ENCODE data around the gene NCK2. TPM values are rescaled to one million over a fixed set of nuclear protein-coding genes. Genes with fewer than 3 reads are reported as not detected.

NCK2 gene
- total and polyA plus RNA-seq, 9 of the 15 experiments (the other 6 are each of a cell fraction or from before 2014, with no cell fraction given) = 0.90 to 27.9 (median 15.9) TPM

DNA sequence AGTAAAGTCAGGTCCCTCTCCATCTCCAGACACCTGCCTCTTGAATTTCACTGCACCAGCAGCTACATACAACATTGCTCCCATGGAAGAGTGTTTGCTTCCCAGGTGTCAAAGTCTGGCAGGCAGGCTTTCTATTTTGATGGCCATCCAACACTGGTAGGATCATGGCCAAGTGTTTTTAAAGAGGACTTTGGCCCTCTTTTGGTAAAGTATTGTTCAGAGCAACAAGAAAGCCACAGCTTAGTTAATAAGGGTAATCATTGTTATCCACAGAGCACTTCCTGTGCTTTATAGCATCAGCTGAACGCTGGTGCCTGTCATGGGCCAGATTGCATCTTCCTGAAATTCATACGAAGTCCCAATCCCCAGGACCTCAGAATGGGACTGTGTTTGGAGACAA is 133.2 kb downstream of the NCK2 start (continued):
- no peak for TF ChIP-seq FOXM1 (IDR thresholded peaks at IDR 0.05; ENCODE audit: low read depth)
- TF ChIP-seq FOXM1 (CRISPR knock-in tag; IDR thresholded peaks at IDR 0.05; ENCODE audit: low read depth) = no peak
- TF ChIP-seq, protein P1, sequence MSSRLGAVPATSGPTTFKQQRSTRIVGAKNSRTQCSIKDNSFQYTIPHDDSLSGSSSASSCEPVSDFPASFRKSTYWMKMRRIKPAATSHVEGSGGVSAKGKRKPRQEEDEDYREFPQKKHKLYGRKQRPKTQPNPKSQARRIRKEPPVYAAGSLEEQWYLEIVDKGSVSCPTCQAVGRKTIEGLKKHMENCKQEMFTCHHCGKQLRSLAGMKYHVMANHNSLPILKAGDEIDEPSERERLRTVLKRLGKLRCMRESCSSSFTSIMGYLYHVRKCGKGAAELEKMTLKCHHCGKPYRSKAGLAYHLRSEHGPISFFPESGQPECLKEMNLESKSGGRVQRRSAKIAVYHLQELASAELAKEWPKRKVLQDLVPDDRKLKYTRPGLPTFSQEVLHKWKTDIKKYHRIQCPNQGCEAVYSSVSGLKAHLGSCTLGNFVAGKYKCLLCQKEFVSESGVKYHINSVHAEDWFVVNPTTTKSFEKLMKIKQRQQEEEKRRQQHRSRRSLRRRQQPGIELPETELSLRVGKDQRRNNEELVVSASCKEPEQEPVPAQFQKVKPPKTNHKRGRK (tag; IDR thresholded peaks at IDR 0.05) = no peak
- no peak for TF ChIP-seq SMARCC2 (IDR thresholded peaks at IDR 0.05; ENCODE audit: low read depth)

DNA sequence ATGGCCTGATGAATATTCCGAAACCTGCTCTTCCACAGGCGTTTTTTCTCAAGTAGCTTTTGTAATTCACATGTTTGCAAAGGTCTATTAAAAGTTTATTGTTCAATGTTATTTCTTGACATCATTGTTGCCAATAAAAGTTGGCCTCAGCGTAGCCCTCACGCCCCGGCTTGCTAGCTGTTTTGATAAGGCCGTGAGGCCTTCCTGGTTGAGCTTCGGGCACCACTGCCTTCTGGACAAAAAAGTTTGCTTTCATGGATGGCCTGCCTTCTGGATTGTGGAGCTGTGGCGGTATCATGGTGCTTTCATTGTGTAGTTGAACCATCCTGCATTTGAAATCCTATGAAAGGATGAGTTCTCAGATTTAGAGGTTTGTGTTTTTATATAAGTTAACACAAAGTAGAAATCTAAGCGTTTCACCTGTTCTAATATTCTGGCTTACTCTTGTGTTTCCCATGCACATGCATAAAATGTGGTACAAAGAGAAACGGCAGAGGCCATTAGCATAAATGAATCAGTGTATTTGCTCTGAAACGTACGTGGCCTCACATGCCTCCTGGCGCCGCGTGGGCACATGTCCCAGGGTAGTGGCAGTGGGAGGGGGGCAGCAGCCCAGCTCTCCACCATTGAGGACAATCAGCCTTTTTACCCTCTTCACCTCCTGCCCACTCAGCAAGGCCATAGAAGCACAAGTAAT is 134.5 kb downstream of the NCK2 start:
- Histone ChIP-seq H3K9me3 (replicated peaks; ENCODE audit: control insufficient read depth, insufficient read depth, low read depth, low read length) (no peaks in the 10 kb centered on the region), H3K79me2 (ENCODE audit: control insufficient read depth, insufficient read depth, low read length) (no peaks in the 10 kb centered on the region), H3K4me1 (replicated peaks in 1 of 2; ENCODE audit: control insufficient read depth in 2 of 2, insufficient read depth in 2 of 2, low read length in 2 of 2) (peaks cover 0 to 8% of the 10 kb centered on the region in 2 experiments; a peak in 1 of 5 replicates), H3K4me3 (no peak overlapping the region), H3K9ac (ENCODE audit: insufficient read depth in 1 of 2, low read depth in 2 of 2, low read length in 2 of 2) (no peak overlapping the region), H4K20me1 (replicated peaks; ENCODE audit: control insufficient read depth, insufficient read depth, low read length) (no peaks in the 10 kb centered on the region), H3K36me3 (ENCODE audit: control insufficient read depth, insufficient read depth, low read length) (peaks cover 5% of the 10 kb centered on the region; the same call in 2 of the 3 replicates), H3K9me1 (ENCODE audit: control insufficient read depth, insufficient read depth, low read length) (no peaks in the 10 kb centered on the region), H3K4me2 (ENCODE audit: insufficient read depth, low read length) (no peak overlapping the region), H3K27ac (ENCODE audit: extremely low read depth, low read depth, low read length) (no peak overlapping the region), H2AFZ (ENCODE audit: low read depth, low read length) (no peak overlapping the region), H3K27me3 (ENCODE audit: control insufficient read depth in 2 of 2, insufficient read depth in 2 of 2, low read length in 2 of 2) (no peaks in the 10 kb centered on the region)
- in situ Hi-C loops (cut with MboI) = no loop called here
- BruUV-seq (replicated peaks) = no TSS peak
- intact Hi-C loops (cut with micrococcal nuclease) = no loop called here
- FAIRE-seq (no peak), DNase-seq (ENCODE audit: extremely low read depth in 1 of 4, low spot score in 3 of 4) (no peak), ATAC-seq (no peak)
- ChIA-PET POLR2A (interaction anchor here (0.6 kb wide), 1 partner anchor 279 kb away, joined by 5 read pairs; no protein-coding TSS in a partner anchor), CTCF (ENCODE audit: low intra/inter-chr PET ratio) (no interaction called here)
- WGBS (ENCODE audit: insufficient coverage, low coverage, missing lambda C conversion rate) = 82% methylated on average over 15 of the region's 15 CpGs
- no peak for TF ChIP-seq MAFK (IDR thresholded peaks at IDR 0.05; ENCODE audit: low read length)
- no peak for TF ChIP-seq KDM2B (CRISPR knock-in tag; IDR thresholded peaks at IDR 0.05)
- TF ChIP-seq CBFA2T2 (conservative IDR thresholded peaks at IDR 0.05) = no peak
- no peak for TF ChIP-seq HCFC1 (IDR thresholded peaks at IDR 0.05; ENCODE audit: low read depth, low read length)
- TF ChIP-seq KDM1A (IDR thresholded peaks at IDR 0.05) = no peak
- no peak for TF ChIP-seq ESRRA (IDR thresholded peaks at IDR 0.05; ENCODE audit: borderline replicate concordance, low read depth)
- TF ChIP-seq EWSR1 (IDR thresholded peaks at IDR 0.05; ENCODE audit: borderline replicate concordance, low read depth, partially characterized antibody) = no peak
- TF ChIP-seq, protein P2, sequence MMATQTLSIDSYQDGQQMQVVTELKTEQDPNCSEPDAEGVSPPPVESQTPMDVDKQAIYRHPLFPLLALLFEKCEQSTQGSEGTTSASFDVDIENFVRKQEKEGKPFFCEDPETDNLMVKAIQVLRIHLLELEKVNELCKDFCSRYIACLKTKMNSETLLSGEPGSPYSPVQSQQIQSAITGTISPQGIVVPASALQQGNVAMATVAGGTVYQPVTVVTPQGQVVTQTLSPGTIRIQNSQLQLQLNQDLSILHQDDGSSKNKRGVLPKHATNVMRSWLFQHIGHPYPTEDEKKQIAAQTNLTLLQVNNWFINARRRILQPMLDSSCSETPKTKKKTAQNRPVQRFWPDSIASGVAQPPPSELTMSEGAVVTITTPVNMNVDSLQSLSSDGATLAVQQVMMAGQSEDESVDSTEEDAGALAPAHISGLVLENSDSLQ (IDR thresholded peaks at IDR 0.05) = no peak
- TF ChIP-seq ZNF274 (IDR thresholded peaks at IDR 0.05; ENCODE audit: borderline replicate concordance, low read depth, low read length) = no peak
- TF ChIP-seq CC2D1A (IDR thresholded peaks at IDR 0.05) = no peak
- no peak for TF ChIP-seq ZNF431 (CRISPR knock-in tag; IDR thresholded peaks at IDR 0.05)
- no peak for TF ChIP-seq MED1 (CRISPR knock-in tag; IDR thresholded peaks at IDR 0.05; ENCODE audit: borderline replicate concordance)
- TF ChIP-seq SPI1 (IDR thresholded peaks at IDR 0.05; ENCODE audit: borderline replicate concordance, low read depth, low read length) = no peak

Measured in K562 (cell line).